Coronary artery (tissue), 2 donors: ENCODE results near the gene BECN2.
A peak's percentile ranks its signal among the peaks of the same experiment; 100 is the strongest.
"Not testable (repeated sequence)": the region's sequence is repeated elsewhere in the genome, so short reads cannot be mapped to it uniquely, and the experiment has no call there.

ENCODE experiments used
- DNase-seq: peaks from one replicate; pipeline ENCODE4 v3.0.0-alpha.2; 2017; ENCODE audit warnings: low spot score
- H3K27ac ChIP-seq, 2 donors: fragments of 200-600 bp; sonication (generic); one replicate each; pipeline ENCODE4 v1.5.1; 2016 to 2019
- H3K4me3 ChIP-seq: fragments of 200-600 bp; sonication (generic); 2 replicates; pipeline ENCODE4 v1.5.1; 2016; ENCODE audit warnings: mild to moderate bottlenecking, moderate library complexity
- TF ChIP-seq, protein P1 (sequence below): fragments of 200-600 bp; sonication (generic); IDR thresholded peaks from one replicate; pipeline ENCODE4 v1.5.1; 2019; ENCODE audit warnings: antibody characterized with exemption

BECN2 gene

DNA sequence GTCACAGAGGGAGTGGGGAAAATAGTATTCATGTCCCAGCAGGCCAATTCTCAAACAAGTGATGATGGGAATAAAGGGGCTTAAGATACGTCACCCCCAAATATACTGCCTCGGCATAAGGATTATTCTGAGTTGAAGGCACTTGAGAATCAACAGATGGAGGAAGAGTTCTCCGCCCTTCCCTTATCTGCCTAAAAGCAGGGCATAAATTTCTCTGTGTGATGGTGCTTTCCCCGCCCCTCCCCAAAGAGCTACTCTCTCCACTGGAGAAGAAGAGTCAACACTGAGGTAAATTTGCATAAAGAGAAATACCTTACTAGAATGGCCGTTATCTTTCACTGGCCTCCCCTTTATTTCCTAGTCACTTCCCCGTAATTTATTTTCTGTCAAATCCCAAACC, 18.7 kb downstream of the BECN2 start:
- no peak overlapping the region for H3K4me3 ChIP-seq
- no peak overlapping the region for H3K27ac ChIP-seq
- no peak for DNase-seq
- TF ChIP-seq, protein P1, sequence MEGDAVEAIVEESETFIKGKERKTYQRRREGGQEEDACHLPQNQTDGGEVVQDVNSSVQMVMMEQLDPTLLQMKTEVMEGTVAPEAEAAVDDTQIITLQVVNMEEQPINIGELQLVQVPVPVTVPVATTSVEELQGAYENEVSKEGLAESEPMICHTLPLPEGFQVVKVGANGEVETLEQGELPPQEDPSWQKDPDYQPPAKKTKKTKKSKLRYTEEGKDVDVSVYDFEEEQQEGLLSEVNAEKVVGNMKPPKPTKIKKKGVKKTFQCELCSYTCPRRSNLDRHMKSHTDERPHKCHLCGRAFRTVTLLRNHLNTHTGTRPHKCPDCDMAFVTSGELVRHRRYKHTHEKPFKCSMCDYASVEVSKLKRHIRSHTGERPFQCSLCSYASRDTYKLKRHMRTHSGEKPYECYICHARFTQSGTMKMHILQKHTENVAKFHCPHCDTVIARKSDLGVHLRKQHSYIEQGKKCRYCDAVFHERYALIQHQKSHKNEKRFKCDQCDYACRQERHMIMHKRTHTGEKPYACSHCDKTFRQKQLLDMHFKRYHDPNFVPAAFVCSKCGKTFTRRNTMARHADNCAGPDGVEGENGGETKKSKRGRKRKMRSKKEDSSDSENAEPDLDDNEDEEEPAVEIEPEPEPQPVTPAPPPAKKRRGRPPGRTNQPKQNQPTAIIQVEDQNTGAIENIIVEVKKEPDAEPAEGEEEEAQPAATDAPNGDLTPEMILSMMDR = no peak

DNA sequence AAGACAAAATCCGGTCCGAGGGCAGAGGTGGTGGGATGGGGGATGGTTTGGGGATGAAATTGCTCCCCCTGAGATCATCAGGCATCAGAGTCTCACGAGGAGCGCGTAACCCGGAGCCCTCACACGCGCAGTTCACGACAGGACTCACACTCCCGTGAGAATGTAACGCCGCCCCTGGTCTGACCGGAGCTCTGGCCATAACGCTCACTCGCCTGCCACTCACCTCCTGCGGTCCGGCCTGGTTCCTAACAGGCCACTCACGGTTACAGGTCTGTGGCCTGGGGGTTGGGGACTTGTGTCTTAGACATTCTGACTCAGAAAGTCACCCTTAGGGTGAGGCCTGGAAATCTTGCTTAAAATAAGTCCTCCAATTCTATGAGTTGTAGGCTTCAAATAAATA, 21.5 kb downstream of the BECN2 start:
- TF ChIP-seq, protein P1 = no peak
- Histone ChIP-seq H3K4me3 (no peak overlapping the region), H3K27ac (no peak overlapping the region)
- no peak for DNase-seq

DNA sequence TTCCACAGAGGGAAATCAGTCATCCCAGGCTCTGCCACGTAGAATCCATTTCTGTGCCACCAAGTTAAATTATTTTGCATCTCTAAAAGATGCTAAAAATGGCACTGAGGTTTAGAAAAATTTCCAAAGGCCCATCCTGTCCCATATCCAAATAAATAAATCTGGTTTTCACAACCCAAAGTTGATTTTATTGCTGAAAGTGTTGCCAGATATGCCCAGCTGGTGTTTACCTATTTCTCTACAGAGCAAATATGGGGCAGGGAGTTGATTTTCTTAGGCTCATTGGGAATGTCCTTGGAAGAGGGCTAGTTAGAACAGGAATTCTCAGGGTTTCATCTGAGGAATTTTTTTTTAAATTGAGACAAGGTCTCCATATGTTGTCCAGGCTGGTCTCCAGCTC, 22.4 kb downstream of the BECN2 start:
- no peak for DNase-seq
- Histone ChIP-seq H3K4me3 (no peak overlapping the region), H3K27ac (no peak overlapping the region)
- TF ChIP-seq, protein P1 = no peak

DNA sequence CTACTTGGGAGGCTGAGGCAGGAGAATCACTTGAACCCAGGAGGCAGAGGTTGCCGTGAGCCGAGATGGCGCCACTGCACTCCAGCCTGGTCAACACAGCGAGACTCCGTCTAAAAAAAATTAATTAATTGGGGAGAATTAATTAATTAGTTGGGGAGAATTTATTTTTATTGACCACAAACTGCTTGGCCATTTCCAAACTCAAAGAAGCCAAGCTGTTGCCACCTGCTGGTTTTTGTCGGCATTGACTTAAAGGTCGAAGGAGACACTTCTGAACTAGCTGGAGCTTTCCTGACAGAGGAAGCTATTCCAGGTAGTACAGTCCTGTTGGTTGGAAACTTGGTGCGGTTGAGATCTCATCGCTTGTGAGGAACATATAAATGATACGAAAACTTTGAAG, 28.2 kb downstream of the BECN2 start:
- TF ChIP-seq, protein P1 = no peak
- no peak for DNase-seq
- H3K4me3 ChIP-seq = no peak overlapping the region
- no peak overlapping the region for H3K27ac ChIP-seq

DNA sequence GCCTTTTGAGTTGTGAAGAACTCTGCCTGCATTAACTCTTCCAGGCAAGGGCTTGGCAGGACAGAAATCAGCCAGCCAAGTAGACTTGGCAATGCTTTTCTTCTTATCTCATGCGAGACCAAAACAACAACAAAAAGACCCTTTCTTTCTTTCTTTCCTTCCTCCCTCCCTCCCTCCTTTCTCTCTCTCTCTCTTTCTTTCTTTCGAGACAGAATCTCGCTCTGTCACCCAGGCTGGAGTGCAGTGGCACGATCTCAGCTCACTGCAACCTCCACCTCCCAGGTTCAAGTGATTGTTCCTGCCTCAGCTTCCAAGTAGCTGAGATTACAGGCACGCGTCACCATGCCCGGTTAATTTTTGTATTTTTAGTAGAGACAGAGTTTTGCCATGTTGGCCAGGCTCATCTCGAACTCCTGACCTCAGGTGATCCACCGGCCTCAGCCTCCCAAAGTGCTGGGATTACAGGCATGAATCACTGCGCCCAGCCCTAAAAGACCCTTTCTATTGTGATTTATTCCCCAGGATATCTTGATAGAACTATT, 30.9 kb downstream of the BECN2 start:
- DNase-seq, H3K27ac ChIP-seq, H3K4me3 ChIP-seq: not testable (repeated sequence)

DNA sequence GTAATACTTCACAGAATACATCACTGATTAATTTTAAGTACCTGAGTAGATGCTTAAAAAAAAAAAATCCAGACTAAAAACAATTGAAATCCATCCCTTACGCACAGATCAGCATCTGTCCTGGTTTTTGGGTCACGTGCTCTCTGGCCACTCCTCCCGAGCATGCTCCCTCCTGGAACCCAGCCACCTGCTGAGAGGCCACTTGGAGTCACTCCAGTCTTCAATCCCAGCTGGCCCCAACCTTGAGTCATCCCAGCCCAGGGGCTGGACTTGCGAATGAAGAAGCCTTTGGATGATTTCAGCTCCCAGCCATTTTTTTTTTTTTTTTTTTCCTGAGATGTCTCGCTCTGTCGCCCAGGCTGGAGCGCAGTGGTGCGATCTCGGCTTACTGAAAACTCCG, 32.5 kb downstream of the BECN2 start:
- TF ChIP-seq, protein P1 = no peak
- Histone ChIP-seq H3K27ac (no peak overlapping the region), H3K4me3 (no peak overlapping the region)
- peak; percentile 77 for DNase-seq

DNA sequence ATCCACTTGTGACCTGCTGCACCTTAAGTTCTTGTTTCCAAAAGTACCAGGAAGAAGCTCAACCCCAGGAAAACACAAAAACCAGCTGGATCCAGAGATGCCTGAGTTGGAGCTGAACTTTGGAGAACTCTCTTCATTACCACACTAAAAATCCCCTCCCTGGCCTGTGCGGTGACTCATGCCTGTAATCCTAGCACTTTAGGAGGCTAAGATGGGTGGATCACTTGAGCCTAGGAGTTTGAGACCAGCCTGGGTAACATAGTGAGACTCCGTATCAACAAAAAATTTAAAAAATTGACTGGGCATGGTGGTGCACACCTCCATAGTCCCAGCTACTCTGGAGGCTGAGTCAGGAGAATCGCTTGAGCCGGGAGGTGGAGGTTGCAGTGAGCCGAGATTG, 35.2 kb downstream of the BECN2 start:
- DNase-seq = no peak
- Histone ChIP-seq H3K4me3 (no peak overlapping the region), H3K27ac (no peak overlapping the region)
- TF ChIP-seq, protein P1 = no peak

DNA sequence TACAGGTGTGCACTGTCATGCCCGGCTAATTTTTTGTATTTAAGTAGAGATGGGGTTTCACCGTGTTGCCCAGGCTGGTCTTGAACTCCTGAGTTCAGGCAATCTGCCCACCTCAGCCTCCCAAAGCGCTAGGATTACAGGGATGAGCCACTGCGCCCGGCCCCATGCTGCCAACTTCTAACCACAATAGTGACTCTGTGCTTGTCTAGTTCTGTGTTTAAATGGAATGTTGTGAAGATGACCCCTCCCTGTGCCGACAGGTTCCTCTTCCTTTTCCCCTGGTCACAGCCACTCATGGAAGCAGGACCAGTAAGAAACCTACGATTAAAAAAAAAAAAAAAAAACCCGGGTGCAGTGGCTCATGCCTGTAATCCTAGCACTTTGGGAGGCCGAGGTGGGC, 36.6 kb downstream of the BECN2 start:
- no peak for DNase-seq
- TF ChIP-seq, protein P1 = no peak
- no peak overlapping the region for H3K4me3 ChIP-seq
- H3K27ac ChIP-seq = no peak overlapping the region
